Measurements from ENCODE around the gene ZSCAN2. TPM values are rescaled to one million over a fixed set of nuclear protein-coding genes. Genes with fewer than 3 reads are reported as not detected.
"Not testable (repeated sequence)": the region's sequence is repeated elsewhere in the genome, so short reads cannot be mapped to it uniquely, and the experiment has no call there.

ZSCAN2 gene
- total and polyA plus RNA-seq, 2 of the 4 experiments (the other 2 are of a cell fraction): 10.4 to 18.3 TPM

GRCh38 chr15:84551624-84552023 lies 49.2 kb upstream of the ZSCAN2 start:
- H3K4me3 ChIP-seq (ENCODE audit: insufficient read depth, low read depth, low read length); POLR2A ChIA-PET (ENCODE audit: unreplicated experiment); in situ Hi-C loops (cut with MboI; ENCODE audit: low sequenced_read_pairs); H2BK20ac ChIP-seq (ENCODE audit: low read depth, low read length); H3K14ac ChIP-seq (replicated peaks; ENCODE audit: low read depth, low read length); H2BK120ac ChIP-seq (ENCODE audit: low read depth, low read length); DNase-seq; H2AK5ac ChIP-seq (ENCODE audit: low read depth, low read length); H3K27ac ChIP-seq (ENCODE audit: insufficient read depth, low read length); ATAC-seq (ENCODE audit: low read depth); H4K5ac ChIP-seq (ENCODE audit: low read depth, low read length); BruUV-seq (replicated peaks); H3K27me3 ChIP-seq (ENCODE audit: control insufficient read depth, insufficient read depth, low read length); CTCF ChIA-PET; H2BK15ac ChIP-seq (ENCODE audit: low read depth, low read length); H3K4me2 ChIP-seq (ENCODE audit: low read depth, low read length); intact Hi-C loops (cut with micrococcal nuclease); H2AK9ac ChIP-seq (replicated peaks; ENCODE audit: low read depth, low read length, poor library complexity); H2AFZ ChIP-seq (replicated peaks; ENCODE audit: low read length, poor library complexity); H3K4me1 ChIP-seq (ENCODE audit: control insufficient read depth, insufficient read depth, low read length); H3K9me3 ChIP-seq (ENCODE audit: control insufficient read depth, insufficient read depth, low read length); H4K8ac ChIP-seq (ENCODE audit: low read depth in 2 of 2, low read length in 2 of 2); H2BK5ac ChIP-seq (ENCODE audit: low read depth, low read length, poor library complexity, severe bottlenecking); dilution Hi-C loops (cut with HindIII; ENCODE audit: low sequenced_read_pairs, unreplicated experiment); H3K9ac ChIP-seq (ENCODE audit: low read depth, low read length); H3K18ac ChIP-seq (ENCODE audit: low read depth, low read length); H3K9me1 ChIP-seq (ENCODE audit: insufficient read depth, low read length); H3K56ac ChIP-seq (ENCODE audit: extremely low read depth, insufficient read depth, low read length); H3K36me3 ChIP-seq (ENCODE audit: control insufficient read depth, insufficient read depth, low read length); H3K23ac ChIP-seq (ENCODE audit: low read depth, low read length); H4K91ac ChIP-seq (ENCODE audit: insufficient read depth, low read depth, low read length); H3K4ac ChIP-seq (ENCODE audit: low read depth, low read length): not testable (repeated sequence)
- Histone ChIP-seq H4K20me1 (ENCODE audit: insufficient read depth, low read length) (peaks cover 12% of the 10 kb centered on the region; the same call in 1 of the 2 replicates), H3K79me1 (ENCODE audit: low read depth in 1 of 2, low read length in 2 of 2) (peaks cover 13 to 20% of the 10 kb centered on the region in 2 experiments; a peak in 3 of 4 replicates)
- WGBS, 2 experiments (ENCODE audit: extremely low coverage in 2 of 2, insufficient read length in 1 of 2): no CpG with 5 or more reads among the region's 2 CpGs

Measured in IMR-90 (cell line).